Heart left ventricle (tissue), 13 donors: Measurements from ENCODE around the gene TMEM220.

Source experiments
- POLR2A ChIP-seq, 2 donors: fragments of 450-650 bp; IDR thresholded peaks; one replicate each; pipeline ENCODE4 v1.6.1; 2017; ENCODE audit warnings: antibody characterized with exemption in 2 of 2, mild to moderate bottlenecking in 2 of 2, moderate library complexity in 2 of 2
- TF ChIP-seq, protein P1 (sequence below), 12 donors: fragments of 200-600 bp; sonication (generic) in 4 of 12; IDR thresholded peaks; one replicate each; pipeline versions ENCODE4 v1.5.0 to v1.8.0; 2018 to 2022; ENCODE audit warnings: antibody characterized with exemption in 12 of 12, mild to moderate bottlenecking in 5 of 12
- donor health status: ischemic (EF 13 %, LVEDD 7.1; RV severe dilation, severe dysfunction).
- donor health status: DM: no; HTN: yes; CAD: no.
- donor health status: DM: no; HTN: no; CAD: no.
- donor health status: ischemic (EF 25% LVEDD 6.9; RV normal size, moderate dysfunction).
- donor health status: ischemic (EF 25% LVEDD 5.7; RV mildly dilated, moderate dysfunction).
- donor health status: ischemic (EF 35%, LVEDD 5.7; RV mildly dilated, moderate dysfunction).
- donor health status: nonischemic (EF 11% LVEDD 7.7; RV severe dilation, severe dysfunction).
- donor health status: DM: yes; HTN: yes; CAD: no.
- donor health status: PGD.
- donor health status: ischemic (EF 29% LVEDD 5.4; RV normal size, mild dysfunction).
- donor health status: nonischemic (EF 23%, LVEDD 6.1; RV moderate dilation, normal function).

GRCh38 chr17:10698096-10698818 is 31.6 kb downstream of the TMEM220 start:
- no peak for TF ChIP-seq POLR2A (IDR thresholded peaks at IDR 0.05)
- TF ChIP-seq, protein P1, sequence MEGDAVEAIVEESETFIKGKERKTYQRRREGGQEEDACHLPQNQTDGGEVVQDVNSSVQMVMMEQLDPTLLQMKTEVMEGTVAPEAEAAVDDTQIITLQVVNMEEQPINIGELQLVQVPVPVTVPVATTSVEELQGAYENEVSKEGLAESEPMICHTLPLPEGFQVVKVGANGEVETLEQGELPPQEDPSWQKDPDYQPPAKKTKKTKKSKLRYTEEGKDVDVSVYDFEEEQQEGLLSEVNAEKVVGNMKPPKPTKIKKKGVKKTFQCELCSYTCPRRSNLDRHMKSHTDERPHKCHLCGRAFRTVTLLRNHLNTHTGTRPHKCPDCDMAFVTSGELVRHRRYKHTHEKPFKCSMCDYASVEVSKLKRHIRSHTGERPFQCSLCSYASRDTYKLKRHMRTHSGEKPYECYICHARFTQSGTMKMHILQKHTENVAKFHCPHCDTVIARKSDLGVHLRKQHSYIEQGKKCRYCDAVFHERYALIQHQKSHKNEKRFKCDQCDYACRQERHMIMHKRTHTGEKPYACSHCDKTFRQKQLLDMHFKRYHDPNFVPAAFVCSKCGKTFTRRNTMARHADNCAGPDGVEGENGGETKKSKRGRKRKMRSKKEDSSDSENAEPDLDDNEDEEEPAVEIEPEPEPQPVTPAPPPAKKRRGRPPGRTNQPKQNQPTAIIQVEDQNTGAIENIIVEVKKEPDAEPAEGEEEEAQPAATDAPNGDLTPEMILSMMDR (IDR thresholded peaks at IDR 0.05) = no peak
